8988T (cell line): Measurements from ENCODE around the gene P2RY6.

Source experiments
- DNase-seq: peaks from one replicate; pipeline ENCODE4 v3.0.0; 2011

P2RY6 gene

DNA sequence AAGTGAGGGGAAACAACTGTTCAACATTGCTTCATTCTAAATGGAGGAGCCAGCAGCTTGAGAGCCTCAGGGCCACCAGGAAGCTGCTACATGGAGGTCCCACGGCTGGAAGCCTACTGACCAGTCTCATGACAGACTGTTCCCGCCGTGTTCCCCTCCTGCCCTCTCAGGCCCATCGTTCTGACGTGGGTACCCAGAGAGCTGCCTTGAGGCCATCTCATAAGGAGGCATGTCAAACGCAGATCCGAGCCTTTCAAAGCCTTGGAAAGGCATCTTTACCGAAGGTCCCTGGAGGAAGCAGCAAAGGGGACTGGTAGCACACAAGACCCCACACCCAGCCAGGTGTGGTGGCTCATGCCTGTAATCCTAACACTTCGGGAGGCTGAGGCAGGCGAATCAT is 27.6 kb downstream of the P2RY6 start:
- no peak for DNase-seq

DNA sequence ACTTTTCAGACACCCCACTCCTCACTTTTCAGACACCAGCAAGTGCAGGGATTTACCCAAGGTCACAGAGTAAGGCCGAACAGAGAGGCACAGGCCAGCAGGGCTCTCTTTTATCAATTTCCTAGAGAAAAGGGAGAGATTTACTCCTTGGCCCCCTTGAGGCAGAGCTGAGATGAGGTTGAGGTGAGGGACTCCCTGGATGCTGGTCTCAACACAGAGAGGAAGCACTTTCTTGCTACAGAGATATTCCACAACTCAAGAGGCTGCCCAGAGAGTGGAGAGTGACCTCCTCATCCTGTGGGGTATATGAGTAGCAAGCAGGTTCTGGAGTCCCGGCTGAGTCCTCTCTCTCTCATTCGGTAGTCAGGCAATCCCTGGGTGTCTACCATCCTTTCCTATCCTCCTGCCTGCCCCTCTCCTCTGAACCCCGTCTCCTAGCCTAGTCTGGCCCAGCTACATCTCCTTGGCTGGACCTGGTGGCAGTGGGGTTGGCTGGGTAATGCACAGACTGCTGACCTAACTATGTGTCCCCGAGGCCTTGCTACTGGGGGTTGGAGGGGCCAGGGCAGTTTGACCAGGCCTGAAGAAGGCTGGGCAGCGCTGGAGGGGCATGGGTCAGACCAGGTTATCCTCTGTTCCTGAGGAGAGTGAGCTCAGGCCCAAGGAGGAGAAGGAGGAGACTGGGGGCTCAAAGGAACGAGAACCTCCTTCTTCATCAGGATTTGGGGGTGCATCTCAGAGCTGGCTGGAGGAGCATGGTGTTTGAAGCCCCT is 34.1 kb downstream of the P2RY6 start:
- DNase-seq = no peak

DNA sequence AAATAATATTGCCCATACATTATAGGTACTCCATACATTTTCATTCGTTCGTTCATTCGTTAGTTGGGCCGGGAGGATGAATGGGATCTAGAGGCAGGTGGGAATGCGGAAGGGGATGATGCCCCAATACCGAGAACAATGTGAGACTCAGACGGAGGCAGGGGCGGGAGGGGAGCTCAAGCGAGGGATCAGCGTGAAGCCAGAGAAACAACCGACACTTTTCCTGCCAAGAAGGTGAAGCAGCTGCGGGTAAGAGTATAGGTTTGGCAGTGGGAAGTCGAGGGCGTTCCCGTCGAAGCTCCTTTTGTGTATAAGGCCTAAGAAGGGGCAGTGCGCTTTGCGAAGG is 34.8 kb downstream of the P2RY6 start:
- DNase-seq = no peak

DNA sequence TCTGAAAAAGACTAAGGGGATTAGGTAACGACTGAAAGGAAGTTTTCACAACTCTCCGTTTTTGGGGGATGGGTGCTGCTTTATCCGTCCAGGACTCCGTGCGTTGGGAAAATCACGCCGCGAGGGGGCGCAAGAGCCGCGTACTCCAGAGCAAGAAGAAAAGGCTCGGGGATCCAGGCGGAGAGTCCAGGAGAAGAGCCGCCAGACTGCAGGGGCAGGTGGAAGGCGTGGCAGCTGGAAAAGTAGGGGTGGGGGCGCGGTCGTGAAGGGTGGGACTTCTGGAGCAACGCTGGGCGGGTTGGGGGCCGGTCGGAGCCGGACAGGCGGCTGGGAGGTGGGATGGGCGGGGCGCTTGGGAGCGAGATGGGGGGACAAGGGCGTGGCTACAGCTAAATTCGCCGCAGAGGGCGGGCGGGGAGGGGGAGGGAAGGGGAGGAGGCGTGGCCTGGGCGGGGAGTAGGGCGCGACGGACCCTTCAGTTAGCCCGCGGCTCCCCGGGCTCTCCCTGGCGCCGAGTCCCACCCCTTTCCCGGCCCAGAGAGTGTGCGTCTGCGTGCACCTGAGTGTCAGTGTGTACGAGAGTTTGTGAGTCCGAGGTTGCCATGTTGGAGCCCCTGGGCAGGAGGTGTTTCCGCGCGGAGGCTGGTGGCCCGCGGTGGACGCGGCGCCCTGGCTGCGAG is 35.3 kb downstream of the P2RY6 start:
- DNase-seq = peak; percentile 98

DNA sequence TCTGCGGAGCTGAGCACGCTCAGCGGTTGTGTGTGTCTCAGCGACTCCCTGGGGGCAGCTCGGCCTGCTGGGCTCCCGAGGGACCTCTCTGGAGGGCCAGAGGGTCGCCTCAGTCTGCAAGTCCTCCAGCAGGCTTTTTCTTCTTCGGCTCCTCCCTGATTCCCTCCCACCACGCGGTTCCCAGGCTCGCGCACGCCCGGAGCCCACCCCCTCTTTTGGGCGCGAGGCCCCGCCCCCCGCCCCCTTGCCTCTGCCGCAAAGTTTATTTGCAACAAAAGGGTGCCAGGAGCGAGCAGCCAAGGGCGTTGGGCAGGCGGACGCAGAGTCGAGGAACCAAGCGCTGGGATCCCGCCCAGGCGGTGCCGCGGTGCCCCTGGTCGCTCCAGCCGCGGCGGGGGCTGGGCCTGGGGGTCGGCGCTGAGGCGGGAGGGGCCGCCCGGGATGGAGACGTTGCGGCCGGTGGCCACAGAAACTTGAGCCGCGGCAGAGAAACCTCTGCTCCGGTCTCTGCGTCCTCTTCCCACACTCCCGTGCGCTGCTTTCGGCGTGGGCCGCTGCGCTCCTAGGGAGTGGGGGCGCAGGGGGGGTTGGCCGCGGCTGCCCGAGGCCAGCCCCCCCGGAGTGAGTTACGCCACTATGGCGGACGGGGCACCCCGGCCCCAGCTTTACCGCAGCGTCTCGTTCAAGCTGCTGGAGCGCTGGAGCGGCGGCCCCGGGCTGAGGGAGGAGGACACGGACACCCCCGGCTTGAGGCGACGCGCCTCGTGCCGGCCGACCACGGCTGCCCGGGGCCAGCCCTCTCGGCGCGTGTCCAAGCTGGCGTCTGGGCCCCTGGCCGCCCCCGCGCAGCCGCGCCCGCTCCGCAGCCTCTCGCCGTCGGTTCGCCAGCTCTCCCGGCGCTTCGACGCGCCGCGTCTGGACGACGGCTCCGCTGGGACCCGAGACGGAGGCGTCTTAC is 36.1 kb downstream of the P2RY6 start, which contains the start of gene ARHGEF17:
ARHGEF17 (plus strand) TSS at position 274 of the 958 bp plus-strand sequence; CDS start at position 637, 363 bp downstream.
- DNase-seq = peak; percentile 79

DNA sequence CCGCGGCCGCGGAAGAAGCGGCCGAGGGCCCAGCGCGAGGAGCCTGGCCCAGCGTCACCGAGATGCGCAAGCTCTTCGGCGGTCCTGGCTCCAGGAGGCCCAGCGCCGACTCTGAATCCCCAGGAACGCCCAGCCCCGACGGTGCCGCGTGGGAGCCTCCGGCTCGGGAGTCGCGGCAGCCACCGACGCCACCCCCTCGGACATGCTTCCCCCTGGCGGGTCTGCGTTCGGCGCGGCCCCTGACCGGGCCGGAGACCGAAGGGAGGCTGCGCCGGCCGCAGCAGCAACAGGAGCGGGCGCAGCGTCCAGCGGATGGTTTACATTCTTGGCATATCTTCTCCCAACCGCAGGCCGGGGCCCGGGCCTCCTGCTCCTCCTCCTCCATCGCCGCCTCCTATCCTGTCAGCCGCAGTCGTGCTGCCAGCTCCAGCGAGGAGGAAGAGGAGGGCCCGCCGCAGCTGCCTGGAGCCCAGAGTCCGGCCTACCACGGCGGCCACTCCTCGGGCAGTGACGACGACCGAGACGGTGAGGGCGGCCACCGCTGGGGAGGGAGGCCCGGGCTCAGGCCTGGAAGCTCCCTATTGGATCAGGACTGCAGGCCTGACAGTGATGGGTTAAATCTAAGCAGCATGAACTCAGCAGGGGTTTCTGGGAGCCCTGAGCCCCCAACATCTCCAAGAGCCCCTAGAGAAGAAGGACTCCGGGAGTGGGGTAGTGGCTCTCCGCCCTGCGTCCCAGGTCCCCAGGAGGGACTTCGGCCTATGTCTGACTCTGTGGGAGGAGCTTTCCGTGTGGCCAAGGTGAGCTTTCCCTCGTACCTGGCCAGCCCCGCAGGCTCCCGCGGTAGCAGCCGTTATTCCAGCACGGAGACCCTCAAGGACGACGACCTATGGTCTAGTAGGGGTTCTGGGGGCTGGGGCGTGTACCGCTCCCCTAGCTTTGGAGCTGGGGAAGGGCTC is 37.1 kb downstream of the P2RY6 start:
- peak; percentile 87 for DNase-seq

DNA sequence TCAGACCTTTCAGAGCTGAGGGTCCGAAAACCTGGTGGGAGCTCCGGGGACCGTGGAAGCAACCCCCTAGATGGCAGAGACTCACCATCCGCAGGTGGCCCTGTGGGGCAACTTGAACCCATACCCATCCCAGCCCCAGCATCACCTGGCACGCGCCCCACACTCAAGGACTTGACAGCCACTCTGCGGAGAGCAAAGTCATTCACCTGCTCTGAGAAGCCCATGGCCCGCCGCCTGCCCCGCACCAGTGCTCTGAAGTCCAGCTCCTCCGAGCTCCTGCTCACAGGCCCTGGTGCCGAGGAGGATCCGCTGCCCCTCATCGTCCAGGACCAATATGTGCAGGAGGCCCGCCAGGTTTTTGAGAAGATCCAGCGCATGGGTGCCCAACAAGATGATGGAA is 37.9 kb downstream of the P2RY6 start:
- no peak for DNase-seq

DNA sequence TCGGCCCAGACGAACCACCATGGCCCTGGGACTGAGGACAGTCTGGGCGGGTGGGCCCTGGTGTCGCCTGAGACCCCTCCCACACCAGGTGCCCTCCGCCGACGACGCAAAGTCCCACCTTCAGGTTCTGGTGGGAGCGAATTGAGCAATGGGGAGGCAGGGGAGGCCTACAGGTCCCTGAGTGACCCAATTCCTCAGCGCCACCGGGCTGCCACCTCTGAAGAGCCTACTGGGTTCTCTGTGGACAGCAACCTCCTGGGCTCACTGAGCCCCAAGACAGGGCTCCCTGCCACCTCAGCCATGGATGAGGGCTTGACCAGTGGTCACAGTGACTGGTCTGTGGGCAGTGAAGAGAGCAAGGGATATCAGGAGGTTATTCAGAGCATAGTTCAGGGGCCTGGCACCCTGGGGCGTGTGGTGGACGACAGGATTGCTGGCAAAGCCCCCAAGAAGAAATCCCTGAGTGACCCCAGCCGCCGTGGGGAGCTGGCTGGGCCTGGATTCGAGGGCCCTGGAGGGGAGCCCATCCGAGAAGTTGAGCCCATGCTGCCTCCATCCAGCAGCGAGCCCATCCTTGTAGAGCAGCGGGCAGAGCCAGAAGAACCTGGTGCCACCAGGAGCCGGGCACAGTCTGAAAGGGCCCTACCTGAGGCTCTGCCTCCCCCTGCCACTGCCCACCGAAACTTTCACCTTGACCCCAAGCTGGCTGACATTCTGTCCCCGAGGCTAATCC is 38.7 kb downstream of the P2RY6 start:
- DNase-seq = no peak

DNA sequence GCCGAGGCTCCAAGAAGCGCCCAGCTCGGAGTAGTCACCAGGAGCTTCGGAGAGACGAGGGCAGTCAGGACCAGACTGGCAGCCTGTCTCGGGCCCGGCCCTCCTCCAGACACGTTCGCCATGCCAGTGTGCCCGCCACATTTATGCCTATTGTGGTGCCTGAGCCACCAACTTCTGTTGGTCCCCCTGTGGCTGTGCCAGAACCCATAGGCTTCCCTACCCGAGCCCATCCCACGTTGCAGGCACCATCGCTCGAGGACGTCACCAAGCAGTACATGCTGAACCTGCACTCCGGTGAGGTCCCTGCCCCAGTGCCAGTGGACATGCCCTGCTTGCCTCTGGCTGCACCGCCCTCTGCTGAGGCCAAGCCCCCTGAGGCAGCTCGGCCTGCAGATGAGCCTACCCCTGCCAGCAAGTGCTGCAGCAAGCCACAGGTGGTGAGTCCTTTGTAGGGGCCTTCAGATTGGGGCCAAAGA is 39.3 kb downstream of the P2RY6 start:
- no peak for DNase-seq

DNA sequence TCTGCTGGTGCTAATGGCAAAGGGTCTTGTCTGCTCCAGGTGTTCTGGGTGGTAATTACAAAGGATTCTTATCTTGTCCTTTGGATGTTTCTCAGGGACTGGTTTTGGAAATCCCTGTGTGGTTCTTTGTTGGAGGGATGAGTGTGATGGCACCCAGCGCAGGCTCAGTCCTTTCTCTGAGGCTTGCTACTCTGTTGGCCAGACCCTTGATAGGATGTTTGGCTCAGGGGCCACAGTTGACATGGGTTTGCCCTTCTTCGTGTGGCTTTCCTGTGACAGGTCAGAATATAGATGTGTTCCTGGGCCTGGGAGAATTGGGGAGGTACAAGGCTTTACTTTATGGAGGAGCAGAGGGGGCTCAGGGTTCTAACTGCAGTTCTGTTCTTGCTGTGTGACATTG is 39.9 kb downstream of the P2RY6 start:
- no peak for DNase-seq

DNA sequence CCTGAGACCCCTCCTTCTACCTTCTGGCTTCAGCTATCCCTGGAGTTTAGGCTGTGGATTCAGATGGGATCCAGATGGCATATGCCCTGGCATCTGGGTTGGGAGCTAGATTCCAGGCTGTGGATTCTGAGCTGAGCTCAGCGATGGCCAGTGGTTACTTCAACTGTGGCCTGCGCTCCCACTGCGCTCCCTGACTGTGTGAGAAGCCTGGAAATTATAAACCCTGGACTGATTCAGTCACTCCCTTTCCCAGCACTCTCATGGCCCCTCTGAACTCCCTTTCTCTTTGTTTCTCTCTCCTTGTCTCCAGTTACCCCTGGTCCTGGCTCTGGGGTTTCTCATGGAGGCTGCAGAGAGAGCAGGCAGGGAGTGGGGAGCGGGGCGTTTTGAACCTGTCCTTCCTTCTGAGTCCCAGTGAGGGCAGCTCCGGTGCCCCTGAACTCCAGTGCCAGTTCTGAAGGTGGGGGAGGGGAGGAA is 40.8 kb downstream of the P2RY6 start:
- no peak for DNase-seq

DNA sequence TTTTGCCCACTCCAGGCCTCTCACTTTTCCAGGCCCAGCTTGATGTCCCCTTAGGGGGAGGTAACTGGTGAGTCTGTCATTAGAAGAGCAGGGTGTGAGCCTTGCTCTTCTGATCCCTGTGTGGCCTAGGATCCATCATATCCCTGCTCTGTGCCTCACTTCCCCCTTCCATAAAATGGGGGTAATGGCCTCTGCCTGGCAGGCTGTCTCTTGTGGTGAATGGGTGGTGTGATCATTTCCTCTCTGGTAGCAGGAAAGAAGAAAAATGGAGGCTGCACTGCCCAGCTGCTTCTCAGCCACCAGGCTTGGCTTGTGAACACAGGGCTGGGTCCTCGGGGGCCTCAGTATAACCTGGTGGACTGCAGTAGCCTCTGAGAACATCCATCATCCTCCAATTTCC is 41.5 kb downstream of the P2RY6 start:
- DNase-seq = no peak

DNA sequence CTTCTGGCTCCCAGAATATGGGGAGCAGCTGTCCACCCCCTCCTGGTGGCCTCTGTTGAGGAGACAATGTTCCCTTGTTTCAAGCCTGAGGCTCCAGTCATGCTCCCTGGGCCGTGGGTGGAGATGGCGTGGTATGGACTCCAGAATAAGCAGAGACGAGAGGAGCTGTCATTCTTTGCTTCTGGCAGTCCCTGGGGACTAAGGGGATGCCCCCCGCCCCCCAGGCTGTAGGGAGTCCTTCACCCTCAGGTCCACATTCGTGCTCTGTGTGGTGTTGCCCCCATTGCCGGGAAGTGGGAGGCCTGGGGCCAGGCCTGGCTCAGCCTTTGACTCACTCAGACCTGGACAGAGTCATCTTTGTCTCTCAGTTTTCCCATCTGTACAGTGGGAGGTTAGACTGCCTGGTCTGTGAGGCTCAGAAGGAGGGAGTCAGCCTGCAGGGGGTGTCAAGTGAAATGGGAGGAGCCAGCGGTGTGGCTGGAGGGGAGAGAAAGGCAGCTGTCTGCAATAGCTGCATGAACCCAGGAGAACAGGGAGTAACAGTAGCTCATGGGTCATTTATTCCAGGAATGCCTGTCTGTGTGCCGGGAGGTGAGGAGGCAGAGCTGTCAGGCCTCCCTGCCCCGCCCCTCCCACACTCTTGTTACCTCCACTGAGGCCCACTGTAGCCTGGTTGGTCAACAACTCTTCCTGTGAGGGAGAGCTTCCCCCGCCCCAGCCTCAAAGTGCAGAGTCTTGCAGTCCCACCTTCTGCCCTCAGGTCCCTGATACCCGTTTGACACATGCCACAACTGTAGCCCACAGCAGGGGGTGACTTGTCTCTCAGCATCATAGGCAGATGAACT is 42.2 kb downstream of the P2RY6 start:
- DNase-seq = peak; percentile 82

DNA sequence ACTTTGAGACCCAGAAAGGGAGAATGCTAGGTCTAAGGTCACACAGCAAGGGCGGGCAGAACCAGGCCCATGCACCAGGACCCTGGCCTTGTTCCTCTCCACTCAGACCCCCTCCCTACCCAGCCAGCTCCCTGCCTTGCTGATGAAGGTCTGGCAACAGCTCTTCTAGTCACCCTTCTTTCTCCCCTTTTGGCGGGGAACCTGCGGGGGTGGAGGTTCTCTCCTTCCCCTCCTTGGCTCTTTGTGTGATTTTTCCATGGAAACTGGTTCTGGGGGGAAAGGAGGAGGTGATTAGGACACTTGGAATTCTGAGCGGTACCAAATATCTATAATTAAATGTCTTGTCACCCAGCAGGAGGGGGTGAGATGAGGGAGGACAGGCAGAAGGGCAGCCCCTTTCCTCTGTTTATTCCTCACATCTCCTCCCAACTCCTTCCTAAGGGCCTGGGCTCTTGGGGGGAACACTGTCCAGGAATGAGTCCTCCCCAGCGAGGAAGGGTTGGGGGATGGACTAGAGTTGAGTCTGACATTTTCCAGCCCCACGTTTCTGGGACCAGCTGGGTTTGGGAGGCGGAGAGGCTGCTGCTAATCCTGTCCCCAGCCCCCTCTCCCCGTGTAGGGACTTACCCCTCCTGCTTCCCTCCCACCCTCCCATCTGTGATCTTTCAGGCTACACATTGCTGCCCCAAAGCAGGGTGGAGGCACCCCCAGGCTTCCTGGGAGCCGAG is 43.3 kb downstream of the P2RY6 start:
- no peak for DNase-seq

DNA sequence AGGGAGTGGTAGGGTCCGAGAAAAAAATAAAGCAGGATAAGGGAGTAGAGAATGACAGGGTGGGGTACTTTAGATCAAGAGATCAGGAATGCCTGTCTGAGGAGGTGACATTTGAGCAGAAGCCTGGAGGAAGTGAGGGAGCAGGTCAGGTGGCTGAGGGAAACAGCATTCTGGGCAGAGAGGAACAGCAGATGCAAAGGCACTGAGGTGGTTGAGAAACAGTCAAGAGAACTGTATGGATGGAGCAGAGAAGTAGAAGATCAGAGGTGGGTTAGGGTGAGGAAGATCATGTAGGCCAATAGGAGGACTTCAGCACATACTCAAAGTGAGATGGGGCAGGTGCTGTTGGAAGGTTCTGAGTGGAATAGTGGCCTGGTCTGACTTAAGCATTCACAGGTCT is 44.3 kb downstream of the P2RY6 start:
- no peak for DNase-seq

DNA sequence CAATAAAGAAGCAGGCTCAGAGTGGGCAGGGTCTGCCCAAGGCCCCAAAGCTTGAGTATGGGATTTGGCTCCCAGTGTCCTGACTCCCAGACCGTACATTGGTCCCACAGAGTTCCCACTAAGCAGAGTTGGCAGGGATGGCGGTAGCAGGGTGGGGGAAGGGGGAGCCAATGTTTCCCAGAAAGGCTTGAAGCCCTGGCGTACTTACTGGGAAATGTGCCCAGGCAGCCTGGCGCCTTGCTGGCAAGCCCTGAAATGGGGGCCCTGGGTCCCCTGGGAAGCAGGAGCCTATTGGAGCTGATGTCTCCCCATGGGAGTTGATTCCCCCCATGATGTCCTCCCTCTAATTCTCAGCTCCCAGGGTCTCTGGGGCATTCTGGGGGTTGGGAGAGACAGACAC is 45.2 kb downstream of the P2RY6 start:
- DNase-seq = no peak

DNA sequence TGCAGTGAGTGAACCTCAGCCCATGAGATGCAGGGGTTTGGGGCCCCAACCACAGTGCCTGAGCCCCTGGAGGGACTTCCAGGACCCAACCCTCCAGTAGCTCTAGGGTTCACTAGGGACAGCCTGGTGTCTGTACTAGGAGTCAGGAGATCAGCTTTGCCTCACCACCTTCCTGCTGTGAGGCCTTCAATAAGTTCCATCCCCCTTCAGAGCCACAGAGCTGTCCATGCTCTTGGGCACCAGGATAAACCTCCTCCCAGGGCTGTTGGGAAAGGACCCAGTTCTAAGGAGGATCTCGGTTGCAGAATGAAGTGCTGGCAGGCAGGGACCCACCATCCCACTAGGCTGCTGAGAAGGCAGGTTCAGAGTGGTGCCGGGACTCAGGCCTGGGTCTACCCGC is 45.7 kb downstream of the P2RY6 start:
- DNase-seq = no peak

DNA sequence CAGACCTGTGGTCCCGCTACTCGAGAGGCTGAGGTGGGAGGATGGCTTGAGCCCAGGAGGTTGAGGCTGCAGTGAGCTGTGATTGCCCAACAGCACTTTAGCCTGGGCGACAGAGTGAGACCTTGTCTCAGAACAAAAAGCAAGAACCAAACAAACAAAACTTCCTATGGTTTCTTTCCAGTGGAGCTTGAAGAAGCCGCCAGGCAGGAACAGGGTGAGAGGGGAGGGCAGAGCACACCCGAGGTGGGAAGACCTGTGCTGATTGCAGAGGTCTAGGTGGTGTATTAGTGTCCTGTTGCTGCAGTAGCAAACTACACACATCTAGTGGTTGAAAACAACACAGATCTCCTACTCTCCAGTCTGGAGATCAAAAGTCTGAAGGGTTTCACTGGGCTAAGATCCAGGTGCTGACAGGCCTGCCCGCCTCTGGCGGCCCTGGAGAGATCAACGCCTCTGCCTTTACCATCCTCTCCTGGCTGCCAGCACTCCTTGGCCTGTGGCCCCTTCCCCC is 46.4 kb downstream of the P2RY6 start:
- DNase-seq = no peak
